SK-N-SH treated with all-trans-retinoic acid at 6 μM for 48 hours (cell line): ENCODE data around the gene LSAMP.

Experiments used
- ARNTL ChIP-seq: fragments of 450-650 bp; formaldehyde crosslinking; IDR thresholded peaks from 2 replicates; pipeline ENCODE4 v1.5.0; 2020; ENCODE audit warnings: low read depth, mild to moderate bottlenecking, moderate library complexity, borderline replicate concordance
- BACH2 ChIP-seq: fragments of 250-450 bp; sonication (Bioruptor Pico); IDR thresholded peaks from 2 replicates; pipeline ENCODE4 v1.9.0; 2021; ENCODE audit warnings: mild to moderate bottlenecking, borderline replicate concordance
- CSDC2 ChIP-seq: fragments of 250-450 bp; sonication (Bioruptor Pico); IDR thresholded peaks from 2 replicates; pipeline ENCODE4 v1.5.0; 2020; ENCODE audit warnings: mild to moderate bottlenecking, moderate library complexity
- GLIS3 ChIP-seq: fragments of 250-450 bp; sonication (Bioruptor Pico); IDR thresholded peaks from 2 replicates; pipeline ENCODE4 v1.5.0; 2020; ENCODE audit warnings: mild to moderate bottlenecking, moderate library complexity
- OSR1 ChIP-seq: fragments of 250-450 bp; sonication (Bioruptor Pico); IDR thresholded peaks from 2 replicates; pipeline ENCODE4 v1.8.0; 2022; ENCODE audit warnings: moderate library complexity, mild to moderate bottlenecking, inconsistent platforms
- RARB ChIP-seq: fragments of 250-450 bp; sonication (Bioruptor Pico); IDR thresholded peaks from 2 replicates; pipeline ENCODE4 v1.8.0; 2021; ENCODE audit warnings: mild to moderate bottlenecking, moderate library complexity
- TCF4 ChIP-seq: fragments of 250-450 bp; sonication (Bioruptor Pico); IDR thresholded peaks from 2 replicates; pipeline ENCODE4 v1.8.0; 2021; ENCODE audit warnings: mild to moderate bottlenecking, moderate library complexity, borderline replicate concordance
- TOX ChIP-seq: fragments of 250-450 bp; sonication (Bioruptor Pico); IDR thresholded peaks from 2 replicates; pipeline ENCODE4 v1.8.0; 2021; ENCODE audit warnings: mild to moderate bottlenecking, moderate library complexity, borderline replicate concordance
- ZFP3 ChIP-seq: fragments of 250-450 bp; sonication (Bioruptor Pico); IDR thresholded peaks from 2 replicates; pipeline ENCODE4 v1.5.0; 2020; ENCODE audit warnings: mild to moderate bottlenecking, moderate library complexity
- ZFP30 ChIP-seq: fragments of 450-650 bp; formaldehyde crosslinking; IDR thresholded peaks from 2 replicates; pipeline ENCODE4 v1.5.0; 2022; ENCODE audit warnings: mild to moderate bottlenecking, moderate library complexity
- ZNF70 ChIP-seq: fragments of 450-650 bp; formaldehyde crosslinking; IDR thresholded peaks from 2 replicates; pipeline ENCODE4 v1.5.0; 2020; ENCODE audit warnings: mild to moderate bottlenecking, moderate library complexity
- TF ChIP-seq, protein P1 (sequence below): fragments of 250-450 bp; sonication (Bioruptor Pico); IDR thresholded peaks from 2 replicates; pipeline ENCODE4 v1.5.1; 2020; ENCODE audit warnings: low read depth, mild to moderate bottlenecking, moderate library complexity
- TF ChIP-seq, protein P2 (sequence below): fragments of 250-450 bp; sonication (Bioruptor Pico); IDR thresholded peaks from 2 replicates; pipeline ENCODE4 v1.8.0; 2020; ENCODE audit warnings: mild to moderate bottlenecking, moderate library complexity, borderline replicate concordance

DNA sequence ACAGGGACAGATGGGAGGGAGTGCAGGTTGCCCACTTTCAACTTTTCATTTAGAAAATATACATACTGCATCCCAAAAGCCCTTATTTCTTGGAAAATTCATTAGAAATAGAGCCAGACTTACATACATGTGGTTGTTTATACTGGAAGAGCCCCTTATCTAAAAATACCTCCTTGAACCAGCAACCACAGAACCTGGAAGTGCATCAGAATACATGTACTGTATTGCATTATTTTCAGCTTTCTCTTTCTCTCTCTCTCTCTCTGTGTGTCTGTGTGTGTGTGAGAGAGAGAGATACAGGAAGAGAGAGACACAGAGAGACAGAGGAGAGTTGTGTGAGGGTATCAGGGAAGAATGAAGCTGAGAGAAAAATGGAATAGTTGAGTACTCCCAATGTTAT is 29.5 kb upstream of the LSAMP start:
- TF ChIP-seq ZNF70: no peak
- TF ChIP-seq GLIS3 (CRISPR knock-in tag): no peak
- no peak for TF ChIP-seq ZFP30 (CRISPR knock-in tag)
- TF ChIP-seq TOX (CRISPR knock-in tag): no peak
- TF ChIP-seq BACH2 (CRISPR knock-in tag): no peak
- no peak for TF ChIP-seq ARNTL (CRISPR knock-in tag)
- TF ChIP-seq TCF4: no peak
- TF ChIP-seq, protein P1, sequence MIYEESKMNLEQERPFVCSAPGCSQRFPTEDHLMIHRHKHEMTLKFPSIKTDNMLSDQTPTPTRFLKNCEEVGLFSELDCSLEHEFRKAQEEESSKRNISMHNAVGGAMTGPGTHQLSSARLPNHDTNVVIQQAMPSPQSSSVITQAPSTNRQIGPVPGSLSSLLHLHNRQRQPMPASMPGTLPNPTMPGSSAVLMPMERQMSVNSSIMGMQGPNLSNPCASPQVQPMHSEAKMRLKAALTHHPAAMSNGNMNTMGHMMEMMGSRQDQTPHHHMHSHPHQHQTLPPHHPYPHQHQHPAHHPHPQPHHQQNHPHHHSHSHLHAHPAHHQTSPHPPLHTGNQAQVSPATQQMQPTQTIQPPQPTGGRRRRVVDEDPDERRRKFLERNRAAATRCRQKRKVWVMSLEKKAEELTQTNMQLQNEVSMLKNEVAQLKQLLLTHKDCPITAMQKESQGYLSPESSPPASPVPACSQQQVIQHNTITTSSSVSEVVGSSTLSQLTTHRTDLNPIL: no peak
- no peak for TF ChIP-seq ZFP3 (CRISPR knock-in tag)
- TF ChIP-seq RARB (CRISPR knock-in tag): no peak
- TF ChIP-seq, protein P2, sequence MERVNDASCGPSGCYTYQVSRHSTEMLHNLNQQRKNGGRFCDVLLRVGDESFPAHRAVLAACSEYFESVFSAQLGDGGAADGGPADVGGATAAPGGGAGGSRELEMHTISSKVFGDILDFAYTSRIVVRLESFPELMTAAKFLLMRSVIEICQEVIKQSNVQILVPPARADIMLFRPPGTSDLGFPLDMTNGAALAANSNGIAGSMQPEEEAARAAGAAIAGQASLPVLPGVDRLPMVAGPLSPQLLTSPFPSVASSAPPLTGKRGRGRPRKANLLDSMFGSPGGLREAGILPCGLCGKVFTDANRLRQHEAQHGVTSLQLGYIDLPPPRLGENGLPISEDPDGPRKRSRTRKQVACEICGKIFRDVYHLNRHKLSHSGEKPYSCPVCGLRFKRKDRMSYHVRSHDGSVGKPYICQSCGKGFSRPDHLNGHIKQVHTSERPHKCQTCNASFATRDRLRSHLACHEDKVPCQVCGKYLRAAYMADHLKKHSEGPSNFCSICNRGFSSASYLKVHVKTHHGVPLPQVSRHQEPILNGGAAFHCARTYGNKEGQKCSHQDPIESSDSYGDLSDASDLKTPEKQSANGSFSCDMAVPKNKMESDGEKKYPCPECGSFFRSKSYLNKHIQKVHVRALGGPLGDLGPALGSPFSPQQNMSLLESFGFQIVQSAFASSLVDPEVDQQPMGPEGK (CRISPR knock-in tag): no peak
- TF ChIP-seq OSR1 (CRISPR knock-in tag): no peak
- no peak for TF ChIP-seq CSDC2 (CRISPR knock-in tag)
